Measurements from ENCODE around the gene MCC.
"Not testable (repeated sequence)": the region's sequence is repeated elsewhere in the genome, so short reads cannot be mapped to it uniquely, and the experiment has no call there.

Gene MCC

DNA sequence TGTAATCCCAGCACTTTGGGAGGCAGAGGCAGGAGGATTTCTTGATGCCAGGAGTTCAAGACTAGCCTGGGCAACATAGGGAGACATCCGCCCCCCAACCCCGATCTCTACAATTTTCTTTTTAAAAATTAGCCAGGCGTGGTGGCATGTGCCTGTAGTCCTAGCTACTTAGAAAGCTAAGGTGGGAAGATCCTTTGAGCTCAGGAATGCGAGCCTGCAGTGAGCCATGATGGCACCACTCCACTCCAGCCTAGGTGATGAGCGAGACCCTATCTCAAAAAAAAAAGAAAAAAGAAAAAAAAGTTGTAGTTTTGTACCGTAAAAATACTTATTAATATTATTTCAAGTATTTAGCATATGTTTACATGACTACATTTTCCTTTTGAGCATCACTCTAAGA, 82.7 kb downstream of the MCC start:
- no peak for DNase-seq

DNA sequence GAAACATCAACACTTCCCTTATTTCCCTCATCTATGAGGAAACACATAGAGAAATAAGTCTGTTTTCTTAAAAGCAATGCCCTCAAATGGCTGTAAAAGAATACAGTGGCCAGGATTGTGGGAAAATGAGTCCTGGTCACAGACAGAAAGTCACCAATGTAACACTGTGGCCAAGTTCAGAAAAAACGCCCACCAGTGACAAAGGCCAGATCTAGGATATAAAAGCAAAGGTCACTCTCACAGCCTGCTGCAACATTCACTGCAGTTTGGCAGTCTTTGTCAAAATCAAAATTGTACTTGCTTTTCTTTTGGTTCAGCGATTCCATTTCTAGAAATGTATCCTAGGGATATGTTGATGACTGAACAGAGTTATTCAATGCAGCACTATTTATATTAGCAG, 84.0 kb downstream of the MCC start:
- DNase-seq, result no peak

- not testable (repeated sequence) for DNase-seq
Observed at GRCh38 chr5:113397986-113398385, 90.3 kb downstream of the MCC start.

DNA sequence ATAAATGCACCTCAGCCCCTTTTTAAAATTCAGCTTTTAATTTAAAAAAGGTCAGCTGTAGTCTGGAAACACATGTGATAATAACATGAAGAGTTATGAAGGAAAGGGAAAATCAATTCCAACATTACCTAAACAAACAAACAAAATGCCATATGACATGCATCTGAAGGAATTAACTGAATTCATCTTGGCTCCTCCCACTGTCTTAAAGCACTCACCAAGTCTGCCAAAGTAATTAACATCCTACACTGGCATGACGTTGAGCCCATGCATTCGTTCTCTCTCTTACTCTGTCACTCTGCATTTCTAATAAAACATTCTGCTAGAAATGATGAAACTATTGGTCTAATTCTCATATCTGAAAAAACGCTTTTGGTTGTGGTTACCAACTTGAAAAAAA, 91.2 kb downstream of the MCC start:
- DNase-seq, result no peak

DNA sequence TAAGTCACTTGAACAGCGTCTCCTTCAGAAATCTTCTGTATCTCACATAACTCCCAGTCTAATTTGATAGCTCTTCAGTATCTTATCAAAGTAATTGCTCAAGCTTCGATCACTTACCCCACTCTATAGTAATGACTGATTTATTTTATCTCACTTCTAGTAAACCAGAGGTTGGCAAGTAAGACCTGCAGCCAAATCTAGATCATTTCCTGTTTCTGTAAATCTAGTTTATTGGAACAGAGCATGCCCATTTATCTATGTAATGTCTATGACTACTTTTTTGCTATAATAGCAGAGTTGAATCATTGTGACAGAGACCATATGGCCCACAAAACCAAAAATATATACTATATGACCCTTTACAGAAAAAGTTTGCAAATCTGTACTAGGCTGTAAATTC, 93.6 kb downstream of the MCC start:
- DNase-seq, result no peak

DNA sequence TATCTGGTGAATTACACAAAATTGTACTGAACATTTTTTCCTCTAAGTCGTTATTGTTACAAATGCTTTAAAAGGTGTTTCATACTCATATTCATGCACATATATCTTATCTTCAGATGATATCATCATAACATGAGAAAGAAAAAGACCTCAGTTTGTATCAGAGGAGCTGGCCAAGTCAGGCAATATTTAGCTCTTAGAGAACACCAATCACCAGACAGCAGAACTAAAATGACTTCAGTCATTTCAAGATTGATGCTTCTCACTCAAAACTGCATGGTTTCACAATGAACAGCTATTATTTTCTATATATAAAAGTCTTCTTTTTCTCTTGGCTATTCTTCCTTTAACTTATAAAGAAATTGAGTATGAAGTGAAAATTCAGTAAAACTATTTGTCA, 98.0 kb downstream of the MCC start:
- DNase-seq, result no peak

DNA sequence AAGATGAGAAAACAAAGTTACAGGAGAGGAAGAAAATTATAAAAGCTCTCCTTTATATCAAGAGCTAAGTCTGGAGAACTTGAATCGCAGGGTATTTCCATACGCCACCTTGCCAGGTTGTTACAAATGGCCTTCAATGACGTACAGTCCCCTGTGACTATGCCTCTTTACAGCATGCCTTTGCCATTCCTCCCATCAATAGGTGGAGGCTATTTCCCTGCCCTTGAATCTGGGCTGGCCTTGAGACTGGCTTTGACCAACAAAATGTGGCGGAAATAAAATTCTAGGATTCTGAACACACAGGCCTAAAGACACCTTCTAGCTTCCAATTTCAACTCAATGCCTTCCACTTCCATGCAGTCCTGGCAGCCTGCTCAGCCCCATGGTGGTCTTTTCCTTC, 99.1 kb downstream of the MCC start:
- no peak for DNase-seq

- DNase-seq, result no peak
Observed at GRCh38 chr5:113387844-113388243, 100.4 kb downstream of the MCC start.

GRCh38 chr5:113384782-113385285, 103.4 kb downstream of the MCC start:
- DNase-seq, result no peak

- DNase-seq, result no peak
Observed at GRCh38 chr5:113382731-113383130, 105.5 kb downstream of the MCC start.

DNA sequence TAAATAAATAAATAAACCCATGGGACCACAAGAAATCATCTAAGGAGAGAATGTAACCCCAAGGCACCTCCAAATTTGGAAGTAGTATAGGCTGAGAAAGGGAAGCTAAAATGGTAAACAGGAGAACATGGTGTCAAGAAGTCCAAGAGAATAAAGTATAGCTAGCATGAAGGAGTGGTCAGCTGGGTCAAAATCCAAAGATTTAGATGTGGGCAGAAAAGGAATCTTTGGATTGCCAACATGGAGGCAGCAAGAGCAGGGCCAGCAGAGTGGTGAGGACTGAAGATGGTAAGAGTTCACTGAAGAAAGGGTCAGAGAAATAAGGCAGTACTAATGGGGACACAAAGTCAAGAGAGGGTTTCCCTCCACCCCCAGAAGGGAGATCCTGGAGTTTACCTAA, 106.5 kb downstream of the MCC start:
- DNase-seq, result no peak

DNA sequence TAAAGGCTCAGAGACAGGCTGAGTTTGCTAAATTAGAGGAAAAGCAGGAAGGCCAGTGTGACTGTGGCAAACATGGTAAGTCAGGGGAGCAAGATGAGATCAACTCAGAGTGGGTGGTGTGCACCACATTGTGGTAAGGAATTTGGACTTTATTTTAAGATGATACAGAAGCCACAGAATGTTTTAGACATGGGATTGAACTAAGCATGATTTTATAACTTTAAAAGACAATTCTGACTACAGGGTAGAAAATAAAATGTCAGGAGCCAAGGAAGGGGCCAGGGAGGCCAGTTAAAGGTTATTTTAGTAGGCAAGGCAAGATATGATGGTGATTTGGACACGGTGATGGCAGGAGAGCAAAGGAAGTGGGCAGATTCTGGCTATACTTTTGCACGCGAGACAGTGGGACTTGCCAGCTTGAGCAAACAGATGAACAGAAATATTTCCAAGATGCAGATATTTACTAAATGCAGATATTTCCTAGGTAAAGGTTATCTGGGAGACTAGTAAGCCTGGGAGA, 107.4 kb downstream of the MCC start:
- DNase-seq, result no peak

DNA sequence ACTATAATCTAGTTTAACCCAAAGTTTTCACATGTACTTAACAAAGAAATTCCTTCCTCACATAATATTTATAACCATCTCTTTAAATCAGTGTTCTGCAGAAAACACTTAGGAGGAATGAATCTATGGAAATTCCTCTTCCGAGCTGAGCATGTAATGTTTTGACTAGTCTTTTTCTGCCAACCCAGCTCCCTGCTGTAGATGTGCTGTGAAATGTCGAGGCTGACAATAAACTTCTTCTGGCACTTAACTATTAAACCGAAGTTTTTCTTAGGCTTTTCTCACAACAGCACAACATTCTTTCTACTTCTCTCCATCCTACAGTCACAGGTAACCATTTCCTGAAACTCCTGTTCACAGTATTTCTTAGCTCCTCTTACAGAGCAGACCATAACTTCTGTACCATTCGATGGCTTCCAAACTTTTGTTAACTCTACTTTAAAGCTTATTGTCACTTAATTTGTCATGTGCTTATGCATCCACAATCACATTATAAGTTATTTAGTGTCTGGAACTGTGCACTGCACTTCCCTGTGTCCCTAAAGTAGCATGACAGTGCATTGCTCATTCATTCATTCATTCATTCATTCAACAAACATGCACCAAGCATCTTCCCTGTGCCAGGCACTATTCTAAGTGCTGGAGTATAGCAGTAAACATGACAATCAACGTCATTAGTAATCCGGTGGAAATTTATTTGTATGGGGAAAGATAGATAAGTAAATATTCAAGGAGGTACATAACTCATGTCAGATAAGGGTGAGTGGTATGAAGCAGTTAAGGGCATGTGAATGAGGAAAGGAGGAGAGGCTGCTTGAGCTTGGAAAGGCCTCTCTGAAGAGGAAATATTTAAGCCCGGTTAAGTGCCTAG, 108.1 kb downstream of the MCC start:
- DNase-seq, result no peak

DNA sequence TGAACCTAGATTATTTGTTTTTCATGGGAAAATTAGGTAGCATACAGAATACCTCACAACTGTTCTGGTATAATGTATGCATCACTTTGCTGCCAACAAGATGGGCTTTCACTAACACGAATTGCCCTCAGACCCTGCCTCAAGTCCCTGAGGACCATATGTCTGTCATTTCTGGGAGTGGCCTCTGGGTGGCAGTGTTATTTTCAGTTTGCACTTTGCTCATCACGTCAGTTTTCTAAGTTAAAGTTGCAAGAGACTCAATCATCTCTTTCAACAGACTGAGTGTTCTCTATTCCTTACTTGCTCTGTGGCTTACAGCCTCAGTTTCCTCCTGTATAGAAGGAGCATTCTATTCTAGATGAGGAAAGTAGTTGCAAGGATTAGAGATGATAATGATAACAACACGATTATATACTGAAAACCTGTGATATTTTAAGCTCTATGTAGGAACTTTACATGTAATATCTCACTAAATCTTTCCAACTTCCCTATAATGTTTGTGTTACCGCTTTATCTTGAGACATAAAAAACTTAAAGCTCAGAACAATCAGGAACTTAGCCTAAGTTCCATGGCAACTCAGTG, 109.2 kb downstream of the MCC start:
- peak; percentile 1 for DNase-seq

DNA sequence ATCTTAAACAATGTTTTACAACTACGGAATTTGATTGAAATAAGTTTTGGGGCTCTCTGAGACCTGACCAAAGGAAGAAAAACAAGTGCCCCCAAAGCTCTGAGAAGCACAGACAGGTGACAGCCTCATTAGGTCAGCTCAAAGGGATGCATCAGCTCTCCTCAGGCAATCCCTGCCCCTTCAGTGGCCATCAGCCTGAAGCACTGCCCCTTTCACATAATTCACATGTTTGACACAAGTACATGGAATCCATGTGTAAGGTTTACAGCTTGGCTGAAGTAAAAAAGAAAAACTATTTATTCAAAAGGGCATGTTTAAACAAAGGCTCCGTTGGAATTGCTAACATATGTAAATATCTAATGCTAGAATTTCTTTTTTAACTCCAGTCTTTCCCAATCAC, 109.7 kb downstream of the MCC start:
- no peak for DNase-seq

GRCh38 chr5:113378081-113378480, 110.2 kb downstream of the MCC start:
- DNase-seq, result no peak

GRCh38 chr5:113376640-113377039, 111.6 kb downstream of the MCC start:
- DNase-seq, result no peak

DNA sequence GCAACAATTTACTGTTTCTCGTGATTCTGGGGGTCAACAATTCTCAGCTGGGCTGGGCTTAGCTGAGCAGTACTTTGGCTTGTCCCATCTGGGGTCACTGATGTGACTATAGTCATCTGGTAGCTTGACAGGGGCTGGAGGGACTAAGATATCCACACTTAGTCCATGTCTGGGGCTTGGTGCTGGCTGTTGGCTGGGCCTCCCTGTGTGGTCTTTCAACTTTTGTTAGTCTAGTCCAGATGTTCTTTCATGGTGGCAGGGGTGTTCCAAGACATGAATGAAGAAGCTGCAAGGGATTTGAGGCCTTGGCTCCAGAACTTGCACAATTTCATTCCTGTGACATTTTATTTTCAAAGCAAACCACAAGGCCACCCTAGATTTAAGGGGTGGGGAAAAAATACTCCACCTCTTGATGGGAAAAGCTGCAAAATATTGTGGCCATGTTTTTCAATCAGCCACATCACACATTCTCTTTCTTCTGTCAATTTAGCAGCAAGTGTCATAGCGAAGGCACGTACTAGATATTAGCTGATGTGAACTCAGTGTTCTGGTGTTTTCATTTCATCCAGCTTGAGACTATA, 112.7 kb downstream of the MCC start:
- no peak for DNase-seq

DNA sequence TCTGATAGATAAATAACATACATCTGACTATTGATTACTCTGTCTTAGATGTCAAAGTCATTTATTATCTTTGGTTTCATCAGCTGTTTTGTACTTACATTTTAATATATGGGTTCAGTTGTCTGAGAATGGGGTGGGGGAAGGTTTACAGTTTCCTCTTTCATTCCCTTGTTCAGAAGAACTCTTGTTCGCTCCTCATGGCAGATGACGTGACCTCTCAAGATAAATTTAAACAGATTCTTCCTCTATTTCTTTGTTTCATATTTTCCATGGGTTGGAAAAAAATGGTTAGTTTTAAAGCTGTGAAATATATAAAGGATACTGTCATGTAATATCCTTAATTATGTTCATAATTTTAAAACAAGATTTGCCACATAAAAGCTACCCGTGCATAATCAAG, 114.8 kb downstream of the MCC start:
- no peak for DNase-seq

GRCh38 chr5:113371721-113372196, 116.5 kb downstream of the MCC start:
- DNase-seq, result no peak

DNA sequence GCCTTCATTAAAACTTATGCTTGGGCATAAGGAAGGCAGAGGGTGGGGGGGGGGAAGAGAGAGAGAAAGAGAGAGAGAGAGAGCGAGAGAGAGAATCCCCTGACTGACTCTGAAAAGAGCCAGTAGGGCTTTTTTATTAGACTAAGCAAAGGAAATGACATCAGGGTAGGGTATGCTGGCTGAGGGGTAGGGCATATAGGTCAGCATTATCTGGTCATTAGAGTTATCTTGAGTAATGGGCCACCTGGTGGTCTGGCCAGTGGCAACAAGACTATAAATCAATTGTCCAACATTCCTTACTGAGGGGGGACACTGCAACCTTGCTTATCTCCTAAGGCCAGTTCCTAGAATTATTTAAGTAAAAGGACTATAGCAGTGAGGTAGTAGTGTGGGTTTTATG, 120.7 kb downstream of the MCC start:
- no peak for DNase-seq

DNA sequence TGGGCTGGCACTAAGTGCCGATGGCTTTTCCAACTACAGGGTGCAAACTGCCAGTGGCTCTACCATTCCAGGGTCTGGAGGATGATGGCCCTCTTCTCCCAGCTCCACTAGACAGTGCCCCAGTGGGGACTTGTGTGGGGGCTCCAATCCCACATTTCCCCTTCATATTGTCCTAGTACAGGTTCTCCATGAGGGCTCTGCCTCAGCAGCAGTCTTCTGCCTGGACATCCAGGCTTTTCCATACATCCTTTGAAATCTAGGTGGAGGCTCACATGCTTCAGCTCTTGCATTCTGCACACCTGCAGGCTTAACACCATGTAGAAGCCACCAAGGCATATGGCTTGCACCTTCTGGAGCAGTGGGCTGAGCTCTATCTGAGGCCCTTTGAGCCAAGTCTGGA, 123.8 kb downstream of the MCC start:
- no peak for DNase-seq

- DNase-seq, result no peak
Observed at GRCh38 chr5:113361701-113362100, 126.6 kb downstream of the MCC start.

DNA sequence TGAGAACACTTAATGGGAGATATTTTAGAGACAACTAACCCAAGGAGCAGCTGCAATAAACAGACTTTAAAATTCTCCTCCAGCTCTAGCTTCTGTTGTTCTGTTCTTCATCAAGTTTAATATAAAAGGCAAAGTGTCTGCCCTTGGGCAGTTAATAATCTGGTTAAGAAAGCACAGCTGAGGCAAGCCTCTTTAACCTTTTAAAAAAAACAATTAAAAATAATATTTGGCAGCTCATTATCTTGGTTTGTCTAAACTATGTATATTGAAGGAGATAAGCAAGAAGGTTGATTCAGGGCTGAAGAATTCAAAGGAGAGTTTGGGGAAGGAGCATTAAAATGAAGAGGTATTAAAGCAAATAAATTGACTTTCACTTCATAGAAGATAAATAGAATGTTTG, 128.8 kb downstream of the MCC start:
- no peak for DNase-seq

Data from effector CD8-positive, alpha-beta T cell (primary cell).